Measurements from ENCODE around the gene PRKN.

PRKN gene

GRCh38 chr6:161679980-161680538, 1047.5 kb downstream of the PRKN start:
- no peak for DNase-seq

- DNase-seq, result no peak
These were observed 1050.4 kb downstream of the PRKN start for GRCh38 chr6:161677188-161677587.

GRCh38 chr6:161676586-161676985, 1051.0 kb downstream of the PRKN start:
- DNase-seq, result no peak

GRCh38 chr6:161674930-161675682, 1052.5 kb downstream of the PRKN start:
- DNase-seq, result no peak

GRCh38 chr6:161673026-161673425, 1054.5 kb downstream of the PRKN start:
- DNase-seq, result no peak

- DNase-seq, result no peak
These were observed 1056.4 kb downstream of the PRKN start for GRCh38 chr6:161671117-161671516.

GRCh38 chr6:161668665-161669064, 1058.9 kb downstream of the PRKN start:
- no peak for DNase-seq

- no peak for DNase-seq
These were observed 1059.6 kb downstream of the PRKN start for GRCh38 chr6:161667957-161668356.

- no peak for DNase-seq
These were observed 1063.9 kb downstream of the PRKN start for GRCh38 chr6:161663682-161664081.

- DNase-seq, result no peak
These were observed 1066.6 kb downstream of the PRKN start for GRCh38 chr6:161660666-161661571.

- DNase-seq, result no peak
These were observed 1069.4 kb downstream of the PRKN start for GRCh38 chr6:161658211-161658610.

- DNase-seq, result no peak
These were observed 1073.4 kb downstream of the PRKN start for GRCh38 chr6:161654209-161654608.

- DNase-seq, result no peak
These were observed 1075.6 kb downstream of the PRKN start for GRCh38 chr6:161651949-161652348.

GRCh38 chr6:161649841-161650240, 1077.7 kb downstream of the PRKN start:
- DNase-seq, result no peak

- DNase-seq, result no peak
These were observed 1078.5 kb downstream of the PRKN start for GRCh38 chr6:161649068-161649467.

- DNase-seq, result no peak
These were observed 1080.3 kb downstream of the PRKN start for GRCh38 chr6:161647234-161647633.

- DNase-seq, result no peak
These were observed 1083.0 kb downstream of the PRKN start for GRCh38 chr6:161644521-161644920.

GRCh38 chr6:161641175-161641574, 1086.4 kb downstream of the PRKN start:
- DNase-seq, result no peak

GRCh38 chr6:161639772-161640171, 1087.8 kb downstream of the PRKN start:
- DNase-seq, result no peak

GRCh38 chr6:161637658-161638057, 1089.9 kb downstream of the PRKN start:
- DNase-seq, result no peak

GRCh38 chr6:161636882-161637430, 1090.6 kb downstream of the PRKN start:
- no peak for DNase-seq

- DNase-seq, result no peak
These were observed 1091.6 kb downstream of the PRKN start for GRCh38 chr6:161635975-161636374.

GRCh38 chr6:161634916-161635315, 1092.7 kb downstream of the PRKN start:
- no peak for DNase-seq
